Ascending aorta (tissue), 2 donors: ENCODE data around the gene ZNF319. TPM values are rescaled to one million over a fixed set of nuclear protein-coding genes. Genes with fewer than 3 reads are reported as not detected.

Experiments used
- DNase-seq, 2 donors: peaks; one replicate each; pipeline ENCODE4 v3.0.0-alpha.2; 2019; ENCODE audit warnings: low spot score in 2 of 2
- H3K27ac ChIP-seq, 2 donors: fragments of 200-600 bp; sonication (generic); one replicate each; pipeline ENCODE4 v1.5.1; 2016 to 2017; ENCODE audit warnings: mild to moderate bottlenecking in 1 of 2
- H3K27me3 ChIP-seq: fragments of 200-600 bp; sonication (generic); one replicate; pipeline ENCODE4 v1.5.1; 2017
- H3K36me3 ChIP-seq, 2 donors: fragments of 200-600 bp; sonication (generic); one replicate each; pipeline ENCODE4 v1.5.1; 2016
- H3K4me1 ChIP-seq, 2 donors: fragments of 200-600 bp; sonication (generic); one replicate each; pipeline ENCODE4 v1.5.1; 2016 to 2017; ENCODE audit warnings: mild to moderate bottlenecking in 1 of 2
- H3K4me3 ChIP-seq, 2 donors: fragments of 200-600 bp; sonication (generic); one replicate each; pipeline ENCODE4 v1.5.1; 2016 to 2017; ENCODE audit warnings: mild to moderate bottlenecking in 1 of 2
- H3K9me3 ChIP-seq, 2 donors: fragments of 200-600 bp; sonication (generic); one replicate each; pipeline ENCODE4 v1.5.1; 2016
- intact Hi-C: fragments of 100-400 bp; cut with DNase I; formaldehyde crosslinking; loops from one replicate; pipeline ENCODE4 v1.15.1; 2023
- total RNA-seq: library from RNA; depleted of rRNA; stranded (reverse); fragments of >200 nt; gene quantifications from one replicate; pipeline ENCODE4 v1.1.0, GENCODE V29; 2016
- TF ChIP-seq, protein P1 (sequence below), 3 experiments: fragments of 200-600 bp in 2 of 3; fragments of 450-650 bp in 1 of 3; sonication (generic) in 2 of 3; IDR thresholded peaks; one replicate each; pipeline ENCODE4 v1.5.1; 2016 to 2019; ENCODE audit warnings: antibody characterized with exemption in 3 of 3, mild to moderate bottlenecking in 1 of 3, moderate library complexity in 1 of 3

The ZNF319 gene
- total RNA-seq, 1 donor from 2014 or later, result 17.5 TPM

DNA sequence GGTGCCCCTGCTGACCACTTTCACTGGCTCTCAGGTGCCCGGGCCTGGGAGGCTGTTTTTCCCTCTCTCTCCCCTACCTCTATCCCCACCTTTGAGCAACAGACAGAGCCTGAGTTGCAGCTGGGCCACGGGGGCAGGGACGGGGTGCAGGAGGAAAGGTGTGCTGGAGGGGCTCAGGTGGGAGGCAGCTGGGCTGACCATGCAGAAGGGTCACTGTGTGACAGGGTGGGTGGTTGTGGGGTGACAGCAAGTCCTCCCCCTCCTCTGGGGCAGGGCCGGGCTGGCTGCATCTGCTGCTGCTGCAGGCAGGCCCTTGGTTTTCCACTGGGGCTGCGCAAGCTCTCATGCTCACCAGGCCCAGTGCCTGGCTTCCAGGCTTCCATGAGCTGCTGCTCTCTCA is 6.6 kb downstream of the ZNF319 start:
- H3K36me3 ChIP-seq, result peaks cover 36 to 44% of the 10 kb centered on the region in 2 donors
- H3K4me1 ChIP-seq, result peaks cover 2 to 4% of the 10 kb centered on the region in 2 donors
- TF ChIP-seq, protein P1, sequence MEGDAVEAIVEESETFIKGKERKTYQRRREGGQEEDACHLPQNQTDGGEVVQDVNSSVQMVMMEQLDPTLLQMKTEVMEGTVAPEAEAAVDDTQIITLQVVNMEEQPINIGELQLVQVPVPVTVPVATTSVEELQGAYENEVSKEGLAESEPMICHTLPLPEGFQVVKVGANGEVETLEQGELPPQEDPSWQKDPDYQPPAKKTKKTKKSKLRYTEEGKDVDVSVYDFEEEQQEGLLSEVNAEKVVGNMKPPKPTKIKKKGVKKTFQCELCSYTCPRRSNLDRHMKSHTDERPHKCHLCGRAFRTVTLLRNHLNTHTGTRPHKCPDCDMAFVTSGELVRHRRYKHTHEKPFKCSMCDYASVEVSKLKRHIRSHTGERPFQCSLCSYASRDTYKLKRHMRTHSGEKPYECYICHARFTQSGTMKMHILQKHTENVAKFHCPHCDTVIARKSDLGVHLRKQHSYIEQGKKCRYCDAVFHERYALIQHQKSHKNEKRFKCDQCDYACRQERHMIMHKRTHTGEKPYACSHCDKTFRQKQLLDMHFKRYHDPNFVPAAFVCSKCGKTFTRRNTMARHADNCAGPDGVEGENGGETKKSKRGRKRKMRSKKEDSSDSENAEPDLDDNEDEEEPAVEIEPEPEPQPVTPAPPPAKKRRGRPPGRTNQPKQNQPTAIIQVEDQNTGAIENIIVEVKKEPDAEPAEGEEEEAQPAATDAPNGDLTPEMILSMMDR (IDR thresholded peaks at IDR 0.05), result no peak
- no peaks in the 10 kb centered on the region for H3K9me3 ChIP-seq
- intact Hi-C loops, result no loop called here
- H3K4me3 ChIP-seq, result no peak overlapping the region
- no peaks in the 10 kb centered on the region for H3K27me3 ChIP-seq
- H3K27ac ChIP-seq, result no peak overlapping the region
- DNase-seq, result no peak

DNA sequence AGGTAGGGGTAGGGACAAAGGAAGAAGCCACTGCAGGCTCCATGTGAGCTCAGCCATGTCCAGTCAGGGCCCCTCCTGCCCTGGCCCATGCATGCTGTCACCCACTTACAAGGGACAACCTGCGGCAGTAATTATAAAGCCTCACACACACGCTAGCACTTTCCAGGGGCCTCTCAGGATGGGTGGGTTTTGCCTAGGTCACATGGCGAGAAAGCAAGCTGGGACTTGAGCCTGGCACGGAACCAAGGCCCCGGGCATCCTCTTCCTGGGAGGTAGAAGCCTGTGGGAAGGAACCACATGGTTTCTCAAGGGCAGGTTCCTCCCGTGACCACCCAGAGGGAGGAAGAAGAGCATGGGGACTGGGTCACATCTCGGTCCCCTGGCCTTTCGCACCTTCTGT is 7.0 kb downstream of the ZNF319 start:
- no peaks in the 10 kb centered on the region for H3K4me1 ChIP-seq
- no peak overlapping the region for H3K4me3 ChIP-seq
- H3K27ac ChIP-seq, result no peak overlapping the region
- no peak for DNase-seq
- no peaks in the 10 kb centered on the region for H3K9me3 ChIP-seq
- intact Hi-C loops, result no loop called here
- no peaks in the 10 kb centered on the region for H3K27me3 ChIP-seq
- TF ChIP-seq, protein P1 (IDR thresholded peaks at IDR 0.05), result no peak
- peaks cover 36 to 44% of the 10 kb centered on the region in 2 donors for H3K36me3 ChIP-seq

DNA sequence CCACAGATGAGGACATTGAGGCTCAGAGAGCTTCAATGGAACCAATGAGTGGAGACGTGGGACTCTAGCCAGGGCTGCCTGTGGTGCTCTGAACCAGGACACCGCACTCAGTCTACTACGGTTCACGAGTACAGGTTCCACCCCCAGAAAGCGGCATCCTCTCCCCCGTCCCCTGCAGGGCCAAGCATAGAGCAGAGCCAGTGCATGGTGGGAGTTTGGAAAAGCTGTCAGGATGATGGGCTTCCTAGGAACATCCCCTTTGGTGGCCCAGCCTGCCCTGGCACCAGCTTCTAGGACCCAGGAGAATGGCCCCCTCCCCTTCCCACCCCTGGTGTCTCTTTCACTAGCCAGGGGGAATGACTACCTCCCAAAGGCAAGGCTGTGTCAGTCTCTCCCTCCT is 8.4 kb downstream of the ZNF319 start:
- intact Hi-C loops, result no loop called here

DNA sequence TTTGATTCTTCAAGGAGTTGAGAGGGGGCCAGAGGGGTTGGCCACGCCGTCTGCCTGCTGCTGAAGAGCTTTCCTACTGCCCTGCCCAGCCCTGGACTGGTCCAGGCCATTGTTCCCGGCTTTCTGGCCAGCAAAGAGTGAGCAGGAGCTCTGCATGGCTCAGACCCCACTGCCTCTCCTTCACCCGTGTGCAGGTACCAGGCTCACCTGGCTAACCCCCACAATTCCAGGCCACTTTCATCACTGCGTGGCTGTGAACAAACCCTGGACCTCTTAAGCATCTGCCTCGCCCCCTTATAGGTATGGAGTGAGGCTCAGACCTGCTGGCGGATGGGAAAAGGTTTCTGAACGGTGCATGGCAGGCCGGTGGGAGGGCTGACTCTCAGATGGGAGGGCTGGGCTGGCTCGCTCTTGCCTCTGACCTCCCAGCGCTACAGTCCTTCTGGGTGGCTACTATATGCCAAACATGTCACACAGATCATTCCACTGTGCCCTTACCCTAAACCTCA is 8.9 kb downstream of the ZNF319 start:
- Histone ChIP-seq H3K36me3 (peaks cover 21 to 29% of the 10 kb centered on the region in 2 donors), H3K4me3 (no peak overlapping the region), H3K27ac (no peak overlapping the region), H3K9me3 (no peaks in the 10 kb centered on the region), H3K27me3 (no peaks in the 10 kb centered on the region), H3K4me1 (no peaks in the 10 kb centered on the region)
- TF ChIP-seq, protein P1 (IDR thresholded peaks at IDR 0.05), result no peak
- intact Hi-C loops, result no loop called here
- no peak for DNase-seq

More for the DNA sequence above, 8.4 kb downstream of the ZNF319 start:
- Histone ChIP-seq H3K27ac (no peak overlapping the region), H3K4me1 (no peaks in the 10 kb centered on the region), H3K36me3 (peaks cover 26 to 34% of the 10 kb centered on the region in 2 donors), H3K4me3 (no peak overlapping the region), H3K9me3 (no peaks in the 10 kb centered on the region), H3K27me3 (no peaks in the 10 kb centered on the region)
- DNase-seq, result no peak
- TF ChIP-seq, protein P1 (IDR thresholded peaks at IDR 0.05), result no peak

DNA sequence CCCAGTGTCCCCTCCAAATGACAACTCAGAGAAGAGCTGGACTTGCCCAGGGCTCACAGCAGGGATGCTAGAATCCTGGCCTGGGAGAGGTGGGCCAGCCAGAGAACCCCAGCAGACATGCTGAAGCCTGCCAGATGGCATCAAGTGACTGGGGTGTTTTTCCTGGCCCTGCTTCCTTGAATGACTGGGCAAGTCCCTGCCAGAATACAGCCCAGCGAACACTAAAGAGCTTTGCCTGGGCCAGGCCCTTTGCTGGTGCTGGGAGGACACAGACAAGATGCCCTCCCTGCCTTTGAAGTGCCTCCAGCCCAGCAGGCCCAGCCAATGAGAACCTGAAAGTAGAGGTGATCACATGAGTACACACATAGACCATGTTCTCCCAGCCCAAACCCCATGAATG is 11.5 kb downstream of the ZNF319 start:
- Histone ChIP-seq H3K27me3 (no peaks in the 10 kb centered on the region), H3K4me1 (peaks cover 3 to 7% of the 10 kb centered on the region in 2 donors), H3K27ac (no peak overlapping the region), H3K36me3 (peaks cover 2 to 4% of the 10 kb centered on the region in 2 donors), H3K4me3 (no peak overlapping the region), H3K9me3 (no peaks in the 10 kb centered on the region)
- DNase-seq, result no peak
- TF ChIP-seq, protein P1 (IDR thresholded peaks at IDR 0.05), result no peak
- intact Hi-C loops, result no loop called here
